Frontal cortex (tissue), 4 donors: ENCODE measurements around the gene TMEM143. TPM values are rescaled to one million over a fixed set of nuclear protein-coding genes. Genes with fewer than 3 reads are reported as not detected.
A peak's percentile ranks its signal among the peaks of the same experiment; 100 is the strongest.
"Not testable (repeated sequence)": the region's sequence is repeated elsewhere in the genome, so short reads cannot be mapped to it uniquely, and the experiment has no call there.

ENCODE experiments used
- DNase-seq, 2 donors: peaks; one replicate each; pipeline ENCODE4 v3.0.0; 2012; ENCODE audit warnings: low spot score in 2 of 2
- FAIRE-seq: peaks from 2 replicates; lab custom pipeline; 2012; peaks lifted over from hg19 to GRCh38; lab: Jason Lieb, UNC
- total RNA-seq: library from RNA; depleted of rRNA; stranded (reverse); fragments of >200 nt; gene quantifications from one replicate; pipeline ENCODE4 v1.2.3, GENCODE V29; 2014
- donor health status: control.
- donor health status: control.
- donor health status: control.

Gene TMEM143
- total RNA-seq, 1 donor from 2014 or later = 3.7 TPM

DNA sequence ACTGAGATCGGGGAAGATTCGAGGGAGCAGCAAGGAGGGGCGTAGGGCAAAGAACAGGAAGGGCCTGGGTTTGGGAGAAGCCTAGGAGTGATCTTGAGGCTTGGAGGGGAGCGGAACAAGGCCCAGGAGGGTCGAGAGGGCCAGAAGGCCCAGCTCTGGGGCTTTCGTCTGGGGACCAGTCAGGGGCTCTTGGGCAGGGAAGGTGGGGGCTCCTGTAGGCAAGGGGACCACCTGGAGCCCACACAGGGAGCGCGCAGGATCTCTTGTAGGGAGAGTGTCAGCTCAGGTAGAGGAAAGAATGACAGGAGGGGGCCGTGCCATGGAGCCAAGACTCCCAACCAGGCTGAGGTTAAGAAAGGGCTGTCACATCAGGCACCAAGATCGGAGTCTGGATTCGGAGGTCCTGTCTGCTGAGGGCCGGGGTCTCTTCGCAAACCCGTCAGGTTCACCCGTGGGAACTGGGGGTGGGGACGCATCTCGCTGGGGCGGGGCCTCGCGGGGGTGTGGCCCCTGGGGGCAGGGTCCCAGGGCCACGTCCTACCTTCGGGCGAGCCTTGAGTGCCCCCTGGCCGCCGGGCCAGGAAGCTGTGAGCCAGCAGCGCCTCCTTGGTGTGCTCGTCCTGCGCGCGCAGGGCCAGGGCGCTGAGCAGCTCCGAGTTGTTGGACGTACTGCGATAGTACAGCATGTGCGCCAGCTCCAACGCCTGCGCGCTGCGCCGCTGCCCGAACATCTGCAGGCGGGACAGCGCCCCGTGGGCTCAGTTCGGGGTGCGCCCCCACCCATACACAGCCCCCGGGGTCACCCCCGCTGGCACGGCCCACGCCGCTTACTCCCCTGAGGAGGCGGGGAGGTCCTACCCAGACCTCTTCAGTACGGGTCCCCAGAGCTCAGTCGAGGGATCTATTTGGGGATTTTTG, 30.0 kb downstream of the TMEM143 start:
- no peak for FAIRE-seq
- DNase-seq = peak; percentile 83 to 88

DNA sequence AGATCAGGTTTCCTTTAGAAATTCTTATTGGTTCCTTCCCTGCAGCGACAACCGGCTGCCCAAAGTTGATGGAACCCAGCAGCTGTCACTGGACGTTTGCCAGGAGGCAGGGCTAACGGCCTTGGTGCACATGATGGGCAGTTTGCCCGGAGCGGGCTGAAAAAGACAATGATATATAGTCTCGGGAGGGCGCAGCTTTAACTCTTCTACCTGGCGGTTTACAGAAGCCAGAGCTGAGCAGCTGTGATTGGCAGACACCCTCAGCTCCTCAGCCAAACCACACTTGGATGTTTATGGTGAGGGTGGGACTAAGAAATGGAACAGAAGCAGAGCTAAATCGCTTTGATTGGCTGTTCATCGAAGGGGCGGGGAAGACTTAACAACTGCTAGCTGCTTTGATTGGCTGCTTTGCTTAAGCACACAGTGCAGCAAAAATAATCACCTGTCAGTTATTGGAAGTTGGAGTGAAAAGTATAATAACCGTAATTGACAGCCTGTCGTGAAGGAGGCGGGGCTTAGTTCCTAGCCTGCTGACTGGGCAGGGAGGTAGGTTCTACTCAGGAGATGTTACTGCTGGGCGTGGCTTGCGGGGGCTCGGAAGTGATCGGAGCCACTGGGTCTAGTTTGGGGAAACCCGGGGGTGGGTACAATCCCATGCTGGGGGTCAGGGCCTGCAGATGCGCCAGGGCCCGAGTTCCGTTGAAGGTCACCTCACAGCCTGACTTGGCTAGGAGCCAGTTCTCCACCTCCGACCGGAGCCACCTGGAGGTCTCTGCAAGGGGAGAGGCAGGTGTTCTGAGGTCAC, 30.9 kb downstream of the TMEM143 start:
- FAIRE-seq = no peak
- peak; percentile 83 to 86 for DNase-seq

DNA sequence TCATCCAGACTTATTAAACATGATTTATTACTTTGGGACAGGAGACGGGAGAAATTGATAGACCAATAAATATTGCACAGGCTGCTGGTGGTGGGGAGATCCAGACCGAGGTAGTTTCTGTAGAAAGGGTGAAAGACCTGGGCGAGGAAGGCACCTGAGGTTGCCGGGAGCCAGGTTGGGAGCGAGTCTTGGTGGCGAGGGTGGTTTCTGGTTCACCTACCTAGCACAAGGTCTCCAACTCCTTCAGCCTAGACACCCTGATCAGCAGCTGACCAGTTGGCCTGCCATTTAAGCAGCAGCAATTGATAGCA, 31.4 kb downstream of the TMEM143 start:
- DNase-seq = no peak
- no peak for FAIRE-seq

DNA sequence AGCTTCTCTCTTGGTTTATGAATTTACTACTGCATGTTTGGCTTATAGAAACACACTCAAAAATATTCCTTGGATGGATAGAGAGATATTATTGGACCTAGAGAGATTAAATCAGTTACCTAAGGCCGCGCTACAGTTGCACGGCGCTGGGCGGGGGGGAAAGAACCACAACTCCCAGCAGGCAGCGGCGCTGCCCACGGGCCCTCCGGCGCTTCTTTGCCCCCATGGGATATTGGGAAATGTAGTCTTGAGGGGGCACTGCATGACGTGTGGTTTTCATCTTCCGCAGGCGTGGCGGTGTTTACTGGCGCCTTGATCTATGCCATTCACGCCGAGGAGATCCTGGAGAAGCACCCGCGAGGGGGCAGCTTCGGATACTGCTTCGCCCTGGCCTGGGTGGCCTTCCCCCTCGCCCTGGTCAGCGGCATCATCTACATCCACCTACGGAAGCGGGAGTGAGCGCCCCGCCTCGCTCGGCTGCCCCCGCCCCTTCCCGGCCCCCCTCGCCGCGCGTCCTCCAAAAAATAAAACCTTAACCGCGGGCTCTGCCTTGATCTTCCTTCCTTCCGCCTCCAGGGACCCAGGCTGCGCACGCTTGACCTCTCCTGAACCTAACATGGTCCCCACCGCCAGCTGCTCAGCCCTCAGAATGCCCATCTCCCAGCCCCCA, 33.6 kb downstream of the TMEM143 start:
- DNase-seq (peak; percentile 84 to 86), FAIRE-seq (peak; percentile 6)

DNA sequence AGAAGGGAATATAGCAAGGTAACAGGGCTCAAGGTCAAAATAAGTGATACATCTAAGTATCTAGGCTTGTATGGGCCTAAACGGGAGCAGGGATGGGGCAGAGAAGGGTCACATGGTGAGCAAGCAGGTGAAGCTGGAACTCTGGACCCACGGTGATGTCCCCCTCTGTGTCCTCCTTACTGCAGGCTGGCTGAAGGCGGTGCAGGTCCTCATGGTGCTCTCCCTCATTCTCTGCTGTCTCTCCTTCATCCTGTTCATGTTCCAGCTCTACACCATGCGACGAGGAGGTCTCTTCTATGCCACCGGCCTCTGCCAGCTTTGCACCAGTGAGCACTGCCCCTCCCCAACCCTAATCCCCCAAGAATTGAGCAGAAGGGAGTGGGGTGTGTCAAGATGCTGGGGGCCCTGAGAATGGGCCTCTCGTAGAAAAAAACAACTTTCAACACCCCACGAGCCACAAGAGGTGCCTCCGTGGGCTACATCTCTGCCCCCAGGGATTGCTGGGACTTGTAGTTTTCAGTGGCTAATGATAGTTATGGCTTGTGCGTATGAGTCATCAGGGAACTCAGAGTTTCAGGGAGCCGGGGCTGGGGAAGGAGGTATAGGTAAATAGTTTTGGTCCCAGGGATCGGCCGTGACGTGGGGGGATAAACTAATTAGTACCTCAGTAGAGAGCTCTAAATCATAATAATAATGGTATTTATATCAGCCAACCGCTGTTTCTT, 34.4 kb downstream of the TMEM143 start:
- DNase-seq = no peak
- FAIRE-seq = no peak

DNA sequence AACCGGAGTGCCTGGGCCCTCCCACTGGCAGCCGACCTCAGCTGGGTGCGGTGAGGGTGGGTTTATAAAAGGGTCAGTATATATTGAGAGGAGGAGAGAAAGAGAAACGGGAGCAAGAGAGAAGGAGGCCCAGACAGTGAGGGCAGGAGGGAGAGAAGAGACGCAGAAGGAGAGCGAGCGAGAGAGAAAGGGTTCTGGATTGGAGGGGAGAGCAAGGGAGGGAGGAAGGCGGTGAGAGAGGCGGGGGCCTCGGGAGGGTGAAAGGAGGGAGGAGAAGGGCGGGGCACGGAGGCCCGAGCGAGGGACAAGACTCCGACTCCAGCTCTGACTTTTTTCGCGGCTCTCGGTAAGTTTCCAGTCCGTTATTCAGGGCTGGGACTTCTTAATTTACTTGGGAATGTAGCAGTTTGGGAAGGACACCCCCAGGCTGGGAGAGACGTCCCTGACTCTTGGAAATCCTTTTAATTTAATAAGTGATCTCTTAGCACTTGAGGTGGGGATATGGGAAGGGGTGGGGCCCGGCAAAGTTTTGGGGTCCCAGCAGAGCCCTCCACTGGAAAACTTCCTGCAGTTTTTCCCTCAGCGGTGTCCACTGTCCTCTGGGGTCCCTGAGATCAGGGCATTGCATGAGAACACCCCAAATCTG, 38.4 kb downstream of the TMEM143 start, which contains the start of gene EMP3:
TSS of gene EMP3 (plus strand) at position 288 of the 646 bp plus-strand sequence. CDS start 1,293 bp downstream, outside the sequence.
- FAIRE-seq (no peak), DNase-seq (peak in 1 of 2 donors; percentile 45)

DNA sequence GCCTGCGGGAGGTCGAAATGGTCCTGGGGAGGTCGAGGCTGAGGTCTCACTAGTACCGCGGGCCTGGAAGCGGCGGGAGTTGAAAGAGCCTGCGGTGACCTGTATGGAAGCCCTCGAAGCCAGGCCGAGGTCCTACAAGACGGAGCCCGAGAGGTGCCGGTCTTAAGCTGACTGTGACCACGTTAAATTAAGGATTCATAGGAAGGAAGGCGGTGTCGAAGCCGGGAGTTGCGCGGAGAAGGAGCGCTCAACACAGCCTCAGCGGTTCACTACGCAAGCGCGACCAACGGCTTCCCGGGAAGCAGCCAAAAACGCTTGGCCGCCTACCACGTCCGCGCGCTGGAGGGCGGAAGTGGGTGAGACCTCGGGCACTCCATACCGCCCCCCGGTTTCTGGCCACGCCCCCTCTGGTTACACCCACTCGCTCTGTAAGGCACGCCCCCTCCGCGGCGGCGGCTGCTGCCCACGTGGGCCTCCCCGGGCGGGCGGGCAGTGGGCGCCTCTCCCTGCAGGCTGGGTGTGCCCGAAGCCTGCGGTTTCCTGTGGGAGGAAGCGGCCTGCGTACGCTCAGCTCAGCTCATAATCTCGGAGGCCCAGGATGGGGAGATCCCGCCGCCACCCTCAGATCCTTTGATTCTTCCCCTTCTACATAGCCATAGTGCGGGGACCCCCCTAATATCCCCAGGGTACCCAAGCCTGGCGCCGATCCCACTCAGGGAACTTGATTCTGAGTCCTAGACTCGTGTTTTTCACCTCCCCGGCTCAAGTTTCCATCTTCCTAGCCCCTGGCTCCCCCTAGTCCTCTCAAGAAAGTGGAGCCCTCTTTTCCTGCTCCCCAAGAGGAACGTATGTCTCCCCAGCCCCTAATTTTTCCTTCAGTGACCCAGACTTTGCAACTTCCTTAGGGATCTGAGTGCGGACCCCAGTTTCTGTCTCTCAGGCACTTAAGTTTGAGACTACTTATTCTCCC, 41.8 kb downstream of the TMEM143 start:
- FAIRE-seq (no peak), DNase-seq (peak; percentile 96 to 99)

DNA sequence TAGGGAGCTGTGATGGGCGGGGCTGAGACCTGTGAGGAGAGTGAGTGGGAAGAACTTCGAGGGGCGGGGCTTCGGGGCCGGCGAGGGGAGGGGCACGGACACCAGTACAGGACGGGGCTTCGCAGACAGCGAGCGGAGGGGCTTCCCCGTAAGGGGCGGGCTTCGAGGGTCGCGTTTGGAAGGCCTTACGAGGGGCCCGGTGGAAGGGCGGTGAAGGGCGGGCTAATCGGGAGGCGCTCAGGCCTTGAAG, 42.4 kb downstream of the TMEM143 start:
- DNase-seq (peak; percentile 72 to 89), FAIRE-seq (no peak)

DNA sequence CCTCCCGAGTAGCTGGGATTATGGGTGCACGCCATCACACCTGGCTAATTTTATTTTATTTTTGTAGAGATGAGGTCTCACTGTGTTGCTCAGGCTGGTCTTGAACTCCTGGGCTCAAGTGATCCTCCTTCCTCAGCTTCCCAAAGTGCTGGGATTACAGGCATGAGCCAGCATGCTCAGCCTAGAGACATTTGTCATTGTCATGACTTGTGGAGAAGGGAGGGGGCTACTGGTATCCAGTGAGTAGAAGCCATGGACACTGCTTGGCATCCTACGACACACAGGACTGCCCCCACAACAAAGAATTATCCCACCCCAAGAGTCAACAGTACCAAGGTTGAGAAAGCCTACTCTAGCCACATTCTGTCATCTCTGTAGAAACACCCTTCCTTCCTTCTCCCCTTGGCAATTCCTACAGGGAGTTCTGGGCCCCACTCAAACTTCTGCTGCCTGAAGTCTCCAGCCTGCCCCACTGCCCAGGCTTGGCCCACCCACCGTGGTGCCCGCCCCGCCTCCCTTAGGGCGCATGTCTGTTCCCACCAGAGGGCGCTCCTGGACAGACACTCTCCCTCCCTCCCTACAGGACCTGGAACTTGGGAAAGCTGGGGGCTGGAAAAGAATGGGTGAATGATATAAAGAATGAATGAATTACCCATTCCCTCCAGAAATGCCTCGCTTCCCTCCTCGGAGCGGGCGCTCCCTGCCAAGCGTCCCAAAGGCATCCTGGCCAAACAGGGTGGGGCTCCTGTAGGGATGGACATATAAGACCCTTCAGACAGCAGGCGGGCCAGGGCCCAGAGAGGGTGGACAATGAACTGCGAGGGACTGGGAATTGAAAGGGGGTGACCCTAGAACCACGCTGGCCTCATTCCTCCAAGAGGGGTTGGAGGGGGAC, 43.8 kb downstream of the TMEM143 start:
- FAIRE-seq = no peak
- peak; percentile 54 to 57 for DNase-seq

DNA sequence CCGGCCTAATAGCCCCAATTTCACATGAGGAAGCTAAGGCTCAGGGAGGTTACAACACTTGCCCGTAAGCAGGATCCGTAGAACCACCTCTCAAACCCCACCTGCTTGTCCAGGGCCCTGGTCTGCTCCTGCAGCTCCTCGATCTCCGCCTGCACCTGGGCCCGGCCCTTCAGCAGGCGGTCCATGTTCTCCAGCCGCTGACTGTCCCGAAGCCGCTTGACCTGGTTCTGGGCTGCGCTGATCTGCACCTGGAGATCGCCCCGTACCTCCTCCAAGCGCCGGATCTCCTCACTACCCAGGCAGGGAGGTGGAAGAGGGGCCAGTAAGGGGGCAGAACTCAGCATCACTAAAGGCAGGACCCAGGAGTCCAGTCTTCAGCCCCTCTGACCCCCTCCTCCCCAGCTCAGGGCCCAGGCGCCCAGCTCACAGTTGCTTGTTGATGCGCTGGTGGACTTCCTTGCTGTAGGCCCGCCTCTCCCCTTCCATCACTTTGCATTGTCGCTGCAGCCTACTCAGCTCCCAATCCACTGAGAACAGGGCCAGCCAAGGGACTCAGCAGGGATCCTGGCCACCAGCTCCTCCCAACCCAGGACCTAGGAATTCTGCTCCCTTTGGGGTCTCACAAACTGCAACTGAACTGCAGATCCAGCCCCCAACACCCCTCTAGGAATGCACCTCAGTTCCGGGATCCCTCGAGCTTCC, 45.3 kb downstream of the TMEM143 start:
- FAIRE-seq (no peak), DNase-seq (no peak)

DNA sequence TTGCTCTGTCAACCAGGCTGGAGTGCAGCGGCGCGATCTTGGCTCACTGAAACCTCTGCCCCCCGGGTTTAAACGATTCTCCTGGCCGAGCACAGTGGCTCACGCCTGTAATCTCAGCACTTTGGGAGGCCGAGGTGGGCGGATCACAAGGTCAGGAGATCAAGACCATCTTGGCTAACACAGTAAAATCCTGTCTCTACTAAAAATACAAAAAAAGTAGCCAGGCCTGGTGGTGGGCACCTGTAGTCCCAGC, 46.1 kb downstream of the TMEM143 start:
- DNase-seq, FAIRE-seq: not testable (repeated sequence)

DNA sequence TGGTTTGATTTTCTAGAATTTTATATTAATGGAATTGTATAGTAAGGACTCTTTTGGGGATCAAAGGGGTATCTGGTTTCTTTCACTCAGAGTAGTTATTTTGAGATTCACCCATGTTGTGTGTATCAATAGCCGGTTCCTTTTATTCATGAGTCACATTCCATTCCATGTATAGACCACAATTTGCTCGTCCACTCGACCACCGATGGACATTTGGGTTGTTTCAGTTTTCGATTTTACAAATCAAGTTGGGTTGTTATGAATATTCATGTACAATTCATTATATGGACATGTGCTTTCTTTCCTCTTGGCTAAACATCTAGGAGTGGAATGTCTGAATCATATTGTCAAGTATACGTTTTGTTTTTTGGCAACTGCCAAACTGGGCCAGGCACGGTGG, 48.0 kb downstream of the TMEM143 start:
- DNase-seq = no peak
- FAIRE-seq = no peak

DNA sequence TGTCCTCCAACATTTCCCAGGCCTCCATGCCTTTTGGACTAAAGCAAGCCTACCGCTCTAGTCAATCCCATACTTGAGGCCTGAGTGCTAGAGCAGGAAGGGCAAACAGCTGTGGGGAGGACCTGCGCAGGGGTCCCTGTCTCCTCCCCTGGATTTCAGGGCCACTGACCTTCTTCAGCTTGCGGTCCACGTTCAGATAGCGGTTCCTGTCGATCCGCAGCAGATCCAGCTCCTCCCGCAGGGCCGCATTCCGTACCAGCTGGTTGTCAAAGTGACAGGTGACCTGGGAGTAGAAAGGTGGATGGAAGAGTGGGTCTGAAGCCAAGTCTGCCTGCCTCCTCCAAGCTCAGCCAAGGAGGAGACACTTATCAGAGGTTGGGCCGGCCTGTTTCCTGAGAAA, 52.4 kb downstream of the TMEM143 start:
- no peak for DNase-seq
- no peak for FAIRE-seq

DNA sequence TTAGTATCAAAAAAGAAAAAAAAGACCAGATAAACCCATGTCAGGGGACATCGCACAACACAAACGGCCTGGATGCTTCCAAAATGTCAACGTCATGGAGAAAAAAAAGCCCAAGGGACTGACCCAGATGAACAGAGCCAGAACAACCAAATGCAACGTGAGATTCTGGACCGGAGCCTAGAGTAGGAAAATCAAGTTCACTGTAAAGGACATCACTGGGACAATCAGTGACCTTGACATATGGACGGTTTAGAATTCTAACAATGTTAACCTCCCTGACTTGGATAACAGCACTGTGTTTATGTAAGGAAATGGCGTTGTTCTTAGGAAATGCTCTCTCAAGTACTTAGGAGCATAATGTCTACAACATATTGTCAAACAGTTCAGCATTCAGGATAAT, 53.5 kb downstream of the TMEM143 start:
- DNase-seq (no peak), FAIRE-seq (no peak)

DNA sequence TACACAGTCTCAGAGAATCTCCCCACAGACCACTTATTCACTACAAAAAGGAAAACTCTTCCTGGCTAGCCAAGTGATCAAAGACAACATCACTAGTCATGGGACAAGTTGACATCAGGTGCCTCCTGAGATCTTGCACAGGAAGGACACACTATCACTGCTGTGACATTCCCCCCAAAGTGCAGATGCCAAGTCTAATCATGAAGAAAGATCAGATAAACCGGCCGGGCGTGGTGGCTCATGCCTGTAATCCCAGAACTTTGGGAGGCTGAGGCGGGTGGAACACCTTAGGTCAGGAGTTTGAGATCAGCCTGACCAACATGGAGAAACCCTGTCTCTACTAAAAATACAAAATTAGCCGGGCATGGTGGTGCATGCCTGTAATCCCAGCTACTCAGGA, 54.0 kb downstream of the TMEM143 start:
- not testable (repeated sequence) for FAIRE-seq, DNase-seq

DNA sequence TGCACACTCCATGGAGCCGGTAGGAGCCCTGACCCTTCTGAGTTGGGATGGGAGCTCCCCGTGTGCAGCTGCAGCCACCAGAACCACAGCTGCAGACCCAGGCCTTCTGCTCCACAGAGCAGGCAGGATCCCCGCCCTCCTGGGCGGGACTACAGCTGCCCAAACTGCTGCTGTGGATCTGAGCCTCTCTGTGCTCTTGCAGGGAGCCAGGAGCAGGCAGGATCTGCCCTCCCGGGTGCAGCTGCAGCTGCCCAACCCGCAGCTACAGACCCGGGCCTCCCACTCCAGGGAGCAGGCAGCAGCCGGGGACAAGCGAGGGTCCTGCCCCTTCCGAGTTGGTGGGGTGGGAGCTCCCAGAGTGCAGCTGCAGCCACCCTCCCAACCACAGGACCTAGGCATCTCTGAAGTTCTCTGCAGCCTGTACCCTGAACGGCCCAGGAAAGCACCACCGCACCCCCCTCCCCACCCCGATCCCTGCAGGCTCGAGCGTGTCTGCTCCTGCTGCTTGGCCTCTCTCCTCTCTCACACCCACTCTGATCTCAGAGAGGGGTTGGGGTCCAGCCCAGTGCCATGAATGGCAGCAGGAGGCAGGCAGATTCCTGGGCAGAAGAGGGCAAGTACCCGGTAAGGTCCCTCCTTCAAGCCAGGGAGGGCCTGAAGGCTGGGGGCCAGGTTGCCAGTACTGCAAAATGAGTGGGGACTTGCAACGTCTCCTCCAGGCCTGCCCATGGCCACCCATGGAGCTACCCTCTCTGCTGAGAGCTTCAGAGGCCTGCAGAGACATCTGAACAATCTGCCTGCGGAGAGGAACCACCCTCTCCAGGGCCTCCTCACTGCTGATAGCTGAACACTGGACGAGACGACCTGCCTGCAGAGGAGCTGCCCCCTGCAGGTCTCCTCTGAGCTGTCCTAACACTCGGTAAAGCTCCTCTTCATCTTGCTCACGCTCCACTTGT, 54.8 kb downstream of the TMEM143 start:
- FAIRE-seq (no peak), DNase-seq (no peak)
